Fibroblast of peridontal ligament (primary cell): ENCODE results near the gene COX8A.

Experiments
- DNase-seq: peaks from one replicate; pipeline ENCODE4 v3.0.0-alpha.2; 2010; ENCODE audit errors: extremely low read depth

COX8A gene

DNA sequence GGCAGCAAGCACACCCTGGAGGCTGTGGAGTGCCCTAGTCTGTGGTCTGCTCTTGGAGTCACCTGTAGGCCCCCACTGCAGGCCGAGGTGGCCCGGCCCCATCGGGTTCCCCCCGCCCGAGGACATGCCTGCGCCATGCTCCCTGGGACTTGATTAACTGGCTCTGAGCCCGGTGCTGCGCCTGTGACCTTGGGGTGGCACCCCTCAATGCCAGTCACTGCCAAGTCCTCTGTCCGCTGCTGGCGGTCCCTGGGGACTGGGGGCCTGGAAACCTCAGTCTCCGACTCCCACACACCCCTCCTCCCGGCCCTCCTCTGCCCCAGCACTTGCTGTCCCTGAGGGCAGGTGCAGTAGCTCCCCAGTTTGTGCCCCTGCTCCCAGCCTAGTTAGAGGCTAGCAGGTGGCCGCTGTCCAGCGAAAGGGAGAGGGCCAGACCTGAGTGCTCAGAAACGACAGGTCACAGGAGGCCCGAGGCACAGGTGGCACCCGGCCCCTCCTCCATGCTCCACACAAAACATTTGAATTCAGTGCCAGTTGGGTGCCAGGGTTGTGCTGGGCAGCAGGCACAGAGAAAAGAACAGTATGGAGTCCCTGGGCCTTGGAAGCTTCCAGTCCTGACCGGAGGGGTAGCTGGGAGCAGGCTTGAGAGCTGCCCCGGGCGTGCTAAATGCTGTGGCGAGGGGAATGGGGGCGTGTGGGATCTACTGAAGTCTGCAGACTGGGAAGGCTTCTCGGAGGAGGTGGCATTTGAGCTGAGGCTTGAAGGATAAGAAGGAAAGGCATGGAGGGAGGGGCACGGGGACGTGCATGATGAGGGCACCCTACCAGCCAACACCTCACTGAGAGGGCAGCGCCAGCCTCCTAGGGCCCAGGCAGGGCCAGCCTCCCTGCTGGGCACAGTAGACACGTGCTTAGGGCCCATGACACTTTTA, 45.0 kb downstream of the COX8A start:
- DNase-seq, result no peak

DNA sequence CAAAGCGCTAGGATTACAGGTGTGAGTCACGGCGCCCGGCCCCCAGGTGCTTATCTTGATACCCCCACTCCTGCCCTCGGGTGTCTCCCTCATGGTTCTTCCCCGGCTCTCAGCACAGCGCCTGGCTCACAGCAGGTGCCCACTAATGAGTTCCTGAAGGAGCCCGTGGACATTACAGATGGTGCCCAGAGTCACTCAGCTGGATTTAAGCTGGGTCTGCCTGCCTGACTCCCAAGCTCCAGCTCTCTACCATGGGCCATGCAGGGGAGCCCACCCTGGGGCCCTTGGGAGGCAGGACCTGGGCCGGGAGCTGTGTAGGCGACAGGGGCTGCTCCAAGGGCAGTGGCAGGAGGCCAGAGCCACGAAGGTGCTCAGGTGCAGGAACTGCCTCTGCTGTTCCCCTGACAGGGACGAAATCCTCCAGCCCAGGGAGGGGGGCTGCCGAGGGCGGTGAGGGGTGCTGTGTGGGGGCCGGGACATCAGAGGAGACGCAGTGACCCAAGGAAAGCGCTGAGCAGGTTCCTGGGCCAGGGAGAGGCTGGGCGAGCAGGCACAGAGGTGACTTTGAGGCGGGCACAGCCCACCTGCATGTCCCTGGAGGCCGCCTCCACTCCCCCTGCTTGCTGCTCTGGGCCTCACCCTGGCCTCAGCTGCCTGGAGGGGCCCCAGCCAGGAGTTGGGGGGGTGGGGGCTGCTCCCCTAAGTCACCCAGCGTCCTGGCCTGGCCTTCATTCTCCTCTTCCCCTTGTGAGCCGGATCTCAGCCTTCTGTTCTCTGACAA, 46.7 kb downstream of the COX8A start:
- no peak for DNase-seq

DNA sequence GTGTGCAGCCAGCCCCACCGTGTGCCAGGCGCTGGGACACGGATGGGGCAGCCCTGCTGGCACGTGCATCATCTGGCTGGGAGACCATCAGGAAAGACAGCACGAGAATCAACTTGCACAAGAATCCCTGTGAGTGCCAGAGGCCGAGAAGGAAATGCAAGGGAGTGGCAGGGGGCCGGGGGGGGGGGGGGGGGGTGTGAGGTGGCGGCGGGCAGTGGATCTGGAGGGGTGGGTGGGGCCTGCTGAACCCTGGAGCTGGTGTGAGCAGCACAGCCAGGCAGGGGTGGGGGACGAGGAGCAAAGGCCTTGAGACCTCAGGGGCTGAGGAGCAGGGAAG, 47.3 kb downstream of the COX8A start:
- DNase-seq, result no peak

DNA sequence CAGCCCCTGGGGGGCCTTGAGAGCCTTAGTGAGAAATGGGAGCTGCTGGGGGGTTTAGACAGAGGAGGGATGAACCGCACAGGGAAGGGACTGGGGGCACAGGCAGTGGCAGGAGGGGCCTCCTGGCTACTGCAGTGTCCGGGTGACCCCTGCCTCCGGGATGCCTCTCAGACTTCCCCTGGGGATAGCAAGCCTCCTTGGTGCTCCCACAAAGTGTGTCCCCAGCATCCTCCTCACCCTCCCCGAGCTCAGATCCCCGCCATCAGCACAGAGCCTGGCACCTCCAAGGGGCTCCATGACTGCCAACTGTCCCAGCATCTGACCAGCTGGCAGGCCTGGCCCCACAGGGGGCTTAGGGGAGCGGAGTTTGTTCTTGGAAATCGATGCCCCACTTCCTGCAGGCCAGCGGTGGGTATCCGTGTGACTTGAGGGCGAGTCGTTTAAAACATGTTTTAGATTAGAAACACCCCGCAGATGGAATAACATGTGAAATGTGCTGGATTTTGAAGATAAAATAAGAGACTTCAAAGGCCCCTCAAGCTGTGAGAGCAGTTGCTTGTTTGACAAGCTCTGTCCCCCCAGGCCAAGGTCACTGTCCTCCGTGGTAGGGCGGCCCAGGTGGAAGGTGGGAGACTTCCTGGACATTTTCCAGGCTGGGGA, 47.8 kb downstream of the COX8A start:
- no peak for DNase-seq

DNA sequence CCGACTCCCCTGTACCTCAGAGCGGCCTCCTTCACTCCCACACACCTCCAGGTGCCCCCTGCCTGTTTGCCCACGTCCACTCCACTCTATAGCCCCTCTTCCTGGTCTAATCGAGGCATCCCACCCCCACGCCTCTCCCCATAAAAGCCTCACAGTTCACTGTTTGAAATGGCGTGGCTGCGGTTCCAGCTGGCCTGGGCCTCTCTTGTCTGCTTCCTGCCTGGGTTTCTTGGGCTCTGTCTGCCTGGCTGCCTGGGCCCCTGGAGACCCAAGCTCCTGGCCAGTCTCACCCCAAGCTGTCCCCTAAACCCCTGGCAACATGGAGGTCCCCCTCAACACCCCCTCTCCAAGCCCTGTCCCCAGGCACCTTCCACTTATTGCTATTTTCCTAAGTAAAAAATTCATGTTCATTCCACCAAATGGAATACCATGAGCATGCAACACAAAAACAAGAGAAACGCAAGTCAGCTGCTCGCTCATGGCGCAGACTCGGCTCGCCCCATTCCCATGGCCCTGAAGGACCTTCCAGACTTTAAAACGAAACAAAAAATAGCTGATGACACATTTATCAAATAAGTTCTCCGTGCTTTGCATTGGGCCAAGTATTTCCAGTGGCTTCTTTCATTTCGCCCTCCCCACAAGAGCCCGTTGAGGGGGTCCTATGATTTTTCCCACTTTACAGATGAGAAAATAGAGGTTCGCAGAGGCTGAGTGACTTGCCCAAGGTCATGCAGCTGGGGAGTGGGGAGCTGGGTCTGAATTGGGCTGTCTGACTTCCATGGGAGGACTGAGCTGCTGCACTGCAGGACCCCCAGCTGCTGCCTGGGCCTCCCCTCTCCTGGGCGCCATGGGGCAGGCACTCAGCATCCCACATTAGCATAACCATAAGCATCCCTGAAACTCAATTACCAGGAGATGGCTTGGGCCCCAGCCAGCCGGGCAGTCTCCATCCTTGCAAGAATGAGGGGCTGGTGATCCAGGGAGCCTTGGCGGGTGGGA, 49.6 kb downstream of the COX8A start:
- DNase-seq, result no peak

DNA sequence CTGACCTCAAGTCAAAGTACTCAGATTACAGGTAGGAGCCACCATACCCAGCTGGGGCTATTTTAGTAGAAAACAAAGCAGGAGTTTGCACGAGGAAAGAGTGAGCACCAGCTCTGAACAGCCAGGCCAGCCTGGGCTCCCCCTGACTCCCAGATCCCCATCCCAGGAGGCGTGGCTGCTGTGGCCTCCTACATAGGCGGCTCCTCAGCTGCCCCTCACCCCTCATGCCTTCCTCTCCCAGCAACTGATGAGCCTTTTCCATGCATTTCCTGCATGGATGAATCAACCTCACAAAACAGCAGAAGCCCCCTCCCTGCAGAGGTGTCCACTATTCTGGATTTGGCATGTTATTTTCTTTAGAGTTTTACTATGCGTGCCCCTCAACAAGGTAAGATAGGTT, 50.8 kb downstream of the COX8A start:
- DNase-seq, result no peak
